HCT116 (cell line): Measurements from ENCODE around the gene JADE1. TPM values are rescaled to one million over a fixed set of nuclear protein-coding genes. Genes with fewer than 3 reads are reported as not detected.
A peak's percentile ranks its signal among the peaks of the same experiment; 100 is the strongest.

ENCODE experiments used
- ATAC-seq: fragments of 200-7000 bp; cut with Tn5 transposase; 2 replicates; pipeline ENCODE4 v1.9.1; 2020; ENCODE audit warnings: mild to moderate bottlenecking, moderate library complexity
- BruUV-seq: library from RNA; stranded (reverse); fragments of 400-500 nt; replicated peaks from 2 replicates; lab custom pipeline; 2021; lab: Mats Ljungman, UMichigan
- CTCF ChIA-PET: fragments of 300-600 bp; sonication (Branson Sonifier 250); formaldehyde crosslinking; loops from one replicate; lab custom pipeline; 2021; ENCODE audit warnings: antibody characterized with exemption; lab: Charles Lee
- POLR2A ChIA-PET: fragments of 300-600, 350-600 bp; sonication (Branson Sonifier 250); formaldehyde crosslinking; loops from one replicate; lab custom pipeline; 2021; ENCODE audit warnings: antibody characterized with exemption; lab: Charles Lee
- RAD21 ChIA-PET, 2 experiments: fragments of 300-600 bp; sonication (Branson Sonifier 250); formaldehyde crosslinking; loops; one replicate each; lab custom pipeline; 2023; ENCODE audit warnings: low total read pairs in 2 of 2; ENCODE audit not compliant: uncharacterized antibody in 2 of 2, unreplicated experiment in 2 of 2, low non-redundant PET in 1 of 2; lab: Charles Lee
- DNase-seq: peaks from one replicate; pipeline ENCODE4 v3.0.0-alpha.2; 2010; ENCODE audit warnings: low read depth, low spot score
- H2AFZ ChIP-seq: fragments of 200-600 bp; shearing (Covaris generic), sonication (generic); 2 replicates; pipeline ENCODE4 v1.6.1; 2017; ENCODE audit warnings: low read depth, mixed run types, mixed read lengths, antibody characterized with exemption, low read length; ENCODE audit not compliant: poor library complexity, severe bottlenecking
- H3K27ac ChIP-seq: 2 replicates; pipeline ENCODE4 v1.5.1; 2012; ENCODE audit warnings: low read depth, low read length
- H3K27me3 ChIP-seq: fragments of 200-600 bp; sonication (generic); 2 replicates; pipeline ENCODE4 v1.6.1; 2016; ENCODE audit warnings: mixed run types, low read length, mixed read lengths; ENCODE audit not compliant: insufficient read depth
- H3K36me3 ChIP-seq, 2 experiments: fragments of 200-500 bp in 1 of 2; fragments of 200-600 bp in 1 of 2; sonication (Bioruptor generic) in 1 of 2; sonication (generic) in 1 of 2; 2 replicates each; pipeline versions ENCODE4 v1.5.1 to v1.6.1; 2014 to 2016; ENCODE audit warnings: low read length in 2 of 2, inconsistent platforms in 1 of 2, mixed read lengths in 1 of 2, mixed run types in 1 of 2; ENCODE audit not compliant: insufficient read depth in 2 of 2, control insufficient read depth in 1 of 2
- H3K4me1 ChIP-seq, 2 experiments: fragments of 200-600 bp in 1 of 2; sonication (generic) in 1 of 2; 2 replicates each; pipeline versions ENCODE4 v1.5.1 to v1.6.1; 2012 to 2017; ENCODE audit warnings: low read length in 2 of 2, inconsistent platforms in 1 of 2, mild to moderate bottlenecking in 1 of 2, mixed read lengths in 1 of 2, mixed run types in 1 of 2, moderate library complexity in 1 of 2; ENCODE audit not compliant: insufficient read depth in 2 of 2, control insufficient read depth in 1 of 2
- H3K4me2 ChIP-seq: fragments of 200-600 bp; sonication (generic); 2 replicates; pipeline ENCODE4 v1.6.1; 2017; ENCODE audit warnings: mixed run types, low read length, mixed read lengths
- H3K4me3 ChIP-seq, 2 experiments: fragments of 200-600 bp in 1 of 2; sonication (generic) in 1 of 2; replicated peaks in 1 of 2; 2 replicates each; pipeline ENCODE4 v1.5.1; 2011 to 2016; ENCODE audit warnings: low read length in 2 of 2, control low read depth in 1 of 2, low read depth in 1 of 2, mild to moderate bottlenecking in 1 of 2, mixed read lengths in 1 of 2, mixed run types in 1 of 2
- H3K79me2 ChIP-seq: fragments of 200-600 bp; sonication (generic); 2 replicates; pipeline ENCODE4 v1.6.1; 2017; ENCODE audit warnings: mild to moderate bottlenecking, mixed run types, low read length, moderate library complexity, mixed read lengths; ENCODE audit not compliant: insufficient read depth
- H3K9ac ChIP-seq: fragments of 200-600 bp; sonication (generic); 2 replicates; pipeline ENCODE4 v1.6.1; 2016; ENCODE audit warnings: low read length, mixed read lengths
- H3K9me2 ChIP-seq: fragments of 200-600 bp; sonication (generic), shearing (Covaris generic); 2 replicates; pipeline ENCODE4 v1.6.1; 2017; ENCODE audit warnings: mixed run types, mild to moderate bottlenecking, moderate library complexity; ENCODE audit not compliant: insufficient read depth
- H3K9me3 ChIP-seq, 2 experiments: fragments of 200-500 bp in 1 of 2; fragments of 200-600 bp in 1 of 2; sonication (Bioruptor generic) in 1 of 2; sonication (generic) in 1 of 2; 2 replicates each; pipeline ENCODE4 v1.6.1; 2014 to 2017; ENCODE audit warnings: low read length in 2 of 2, mixed read lengths in 2 of 2, inconsistent platforms in 1 of 2, low read depth in 1 of 2, mild to moderate bottlenecking in 1 of 2, mixed run types in 1 of 2, moderate library complexity in 1 of 2; ENCODE audit not compliant: control insufficient read depth in 1 of 2, insufficient read depth in 1 of 2
- H4K20me1 ChIP-seq: fragments of 200-600 bp; sonication (generic), shearing (Covaris generic); 2 replicates; pipeline ENCODE4 v1.6.1; 2017; ENCODE audit warnings: mixed run types, mild to moderate bottlenecking, moderate library complexity; ENCODE audit not compliant: insufficient read depth
- CBX3 ChIP-seq: IDR thresholded peaks from 2 replicates; pipeline ENCODE4 v1.6.1; 2012; ENCODE audit warnings: low read depth
- CTCF ChIP-seq, 3 experiments: fragments of 200-600 bp in 1 of 3; sonication (generic) in 1 of 3; IDR thresholded peaks in 2 of 3; conservative IDR thresholded peaks in 1 of 3; 2 replicates each; pipeline ENCODE4 v1.5.1; 2012 to 2017; ENCODE audit warnings: low read depth in 2 of 3, low read length in 2 of 3, antibody characterized with exemption in 1 of 3, borderline replicate concordance in 1 of 3, control low read depth in 1 of 3, mild to moderate bottlenecking in 1 of 3, mixed read lengths in 1 of 3, mixed run types in 1 of 3, moderate library complexity in 1 of 3; ENCODE audit not compliant: insufficient read depth in 1 of 3
- REST ChIP-seq: IDR thresholded peaks from 2 replicates; pipeline ENCODE4 v1.6.1; 2012; ENCODE audit warnings: low read depth
- SIN3A ChIP-seq: IDR thresholded peaks from 2 replicates; pipeline ENCODE4 v1.6.1; 2012; ENCODE audit warnings: low read depth
- intact Hi-C: fragments of 100-400 bp; cut with micrococcal nuclease; formaldehyde crosslinking; loops from 2 replicates; pipeline ENCODE4 v1.10.0; 2022
- total RNA-seq: library from RNA; stranded (reverse); gene quantifications from one replicate; pipeline ENCODE4 v1.2.1, GENCODE V29; 2021; ENCODE audit not compliant: unreplicated experiment

JADE1 gene
- total RNA-seq, 1 experiment from 2014 or later: 26.5 TPM

GRCh38 chr4:128813965-128814364 lies 4.5 kb downstream of the JADE1 start:
- DNase-seq (no peak), ATAC-seq (no peak)
- H3K9ac ChIP-seq: no peak overlapping the region
- no peak for TF ChIP-seq CBX3
- no peak for TF ChIP-seq CTCF (IDR thresholded peaks at IDR 0.05 in 2 of 3, conservative IDR thresholded peaks at IDR 0.05 in 1 of 3; ENCODE audit: borderline replicate concordance in 1 of 3, insufficient read depth in 1 of 3, low read depth in 2 of 3, low read length in 2 of 3)
- no peak for TF ChIP-seq REST
- no peak for TF ChIP-seq SIN3A
- ChIA-PET POLR2A (interaction anchor here (2.0 kb wide), 1 partner anchor 10 kb away, joined by 7 read pairs; no protein-coding TSS in a partner anchor), CTCF (no interaction called here), RAD21 (no interaction called here)
- no peak overlapping the region for H2AFZ ChIP-seq
- no peaks in the 10 kb centered on the region for H4K20me1 ChIP-seq
- no TSS peak for BruUV-seq
- peaks cover 10 to 26% of the 10 kb centered on the region in 2 experiments; a peak in 3 of 4 replicates for H3K4me1 ChIP-seq
- H3K36me3 ChIP-seq: no peaks in the 10 kb centered on the region
- no peak overlapping the region for H3K4me3 ChIP-seq
- H3K9me2 ChIP-seq: no peaks in the 10 kb centered on the region
- intact Hi-C loops: loop anchor here (5.0 kb wide), 2 partner anchors 362 to 527 kb away; partner anchors contain the start of gene PGRMC2
- H3K4me2 ChIP-seq: peak overlapping the region; percentile 100
- no peak overlapping the region for H3K27ac ChIP-seq
- H3K9me3 ChIP-seq: no peaks in the 10 kb centered on the region
- peaks cover 63% of the 10 kb centered on the region for H3K79me2 ChIP-seq
- H3K27me3 ChIP-seq: no peaks in the 10 kb centered on the region
